Natural killer cell (primary cell): ENCODE measurements around the gene PDE11A. TPM values are rescaled to one million over a fixed set of nuclear protein-coding genes. Genes with fewer than 3 reads are reported as not detected.

ENCODE experiments used
- ATAC-seq, 3 donors: fragments of 150-1000 bp in 2 of 3; fragments of 200-7000 bp in 1 of 3; cut with Tn5 transposase; 1 replicate in 1 of 3; 2 replicates in 2 of 3; pipeline ENCODE4 v1.10.0; 2021; ENCODE audit warnings: mild to moderate bottlenecking in 2 of 3, moderate library complexity in 2 of 3
- DNase-seq, 2 donors: peaks; one replicate each; pipeline versions ENCODE4 v3.0.0 to v3.0.0-alpha.2; 2013 to 2021; ENCODE audit warnings: mixed read lengths in 1 of 2
- H3K27ac ChIP-seq: one replicate; pipeline ENCODE4 v1.5.1; 2013; ENCODE audit warnings: mild to moderate bottlenecking, low read length
- H3K27me3 ChIP-seq: one replicate; pipeline ENCODE4 v1.6.1; 2013; ENCODE audit warnings: low read length; ENCODE audit not compliant: control insufficient read depth, insufficient read depth
- H3K36me3 ChIP-seq: one replicate; pipeline ENCODE4 v1.6.1; 2013; ENCODE audit warnings: low read length; ENCODE audit not compliant: control insufficient read depth, insufficient read depth
- H3K4me1 ChIP-seq: one replicate; pipeline ENCODE4 v1.6.1; 2013; ENCODE audit warnings: low read length; ENCODE audit not compliant: control insufficient read depth, insufficient read depth
- H3K4me3 ChIP-seq: one replicate; pipeline ENCODE4 v1.5.1; 2013; ENCODE audit warnings: low read length
- H3K9me3 ChIP-seq: one replicate; pipeline ENCODE4 v1.6.1; 2013; ENCODE audit warnings: low read length; ENCODE audit not compliant: control insufficient read depth, insufficient read depth
- H3K27ac Mint-ChIP-seq, 2 donors: one replicate each; pipeline ENCODE4 v1.8.0; 2022; ENCODE audit warnings: mild to moderate bottlenecking in 2 of 2, mixed read lengths in 2 of 2, moderate library complexity in 1 of 2
- H3K27me3 Mint-ChIP-seq, 2 donors: one replicate each; pipeline ENCODE4 v1.8.0; 2022; ENCODE audit warnings: low read depth in 2 of 2, mixed read lengths in 2 of 2
- H3K36me3 Mint-ChIP-seq: one replicate; pipeline ENCODE4 v1.8.0; 2022; ENCODE audit warnings: mixed read lengths
- H3K4me1 Mint-ChIP-seq, 2 donors: one replicate each; pipeline ENCODE4 v1.8.0; 2022; ENCODE audit warnings: mixed read lengths in 2 of 2
- H3K4me3 Mint-ChIP-seq: one replicate; pipeline ENCODE4 v1.8.0; 2022; ENCODE audit warnings: mild to moderate bottlenecking, moderate library complexity, mixed read lengths
- H3K9me3 Mint-ChIP-seq, 2 donors: one replicate each; pipeline ENCODE4 v1.8.0; 2022; ENCODE audit warnings: mixed read lengths in 2 of 2
- CTCF ChIP-seq: fragments of 200-600 bp; IDR thresholded peaks from one replicate; pipeline ENCODE4 v1.8.0; 2022; ENCODE audit warnings: antibody characterized with exemption
- WGBS: methylation state at CpG from one replicate; pipeline ENCODE4 v1.1.7; 2013; ENCODE audit warnings: missing lambda C conversion rate; ENCODE audit not compliant: insufficient coverage; 5-methylcytosine and 5-hydroxymethylcytosine counted together
- intact Hi-C: fragments of 100-400 bp; cut with micrococcal nuclease; formaldehyde crosslinking; loops from one replicate; pipeline ENCODE4 v1.14.2; 2022
- total RNA-seq, 4 donors: library from RNA; stranded (reverse); fragments of 120-200 nt in 1 of 4; gene quantifications; one replicate each; pipeline versions ENCODE4 v1.2.3 to v1.2.4, GENCODE V29; 2013 to 2022

Gene PDE11A
- total RNA-seq, 3 donors from 2014 or later (not counting 1 experiment from before 2014, with no cell fraction given), result not detected

GRCh38 chr2:177721818-177722567 lies 350.6 kb downstream of the PDE11A start:
- WGBS, result 86% methylated on average over 11 of the region's 11 CpGs
- ATAC-seq (no peak), DNase-seq (no peak)
- no peak overlapping the region for H3K27ac Mint-ChIP-seq
- no peak for TF ChIP-seq CTCF
- no peaks in the 10 kb centered on the region for H3K36me3 ChIP-seq
- H3K4me1 ChIP-seq, result no peaks in the 10 kb centered on the region
- no peaks in the 10 kb centered on the region for H3K9me3 Mint-ChIP-seq
- H3K4me3 ChIP-seq, result no peak overlapping the region
- no peaks in the 10 kb centered on the region for H3K9me3 ChIP-seq
- H3K36me3 Mint-ChIP-seq, result no peaks in the 10 kb centered on the region
- peaks cover 11 to 23% of the 10 kb centered on the region in 2 donors for H3K27me3 Mint-ChIP-seq
- H3K27me3 ChIP-seq, result peaks cover 4% of the 10 kb centered on the region
- no peak overlapping the region for H3K27ac ChIP-seq
- intact Hi-C loops, result no loop called here
- H3K4me3 Mint-ChIP-seq, result no peak overlapping the region
- no peaks in the 10 kb centered on the region for H3K4me1 Mint-ChIP-seq

GRCh38 chr2:177721087-177721486 lies 351.5 kb downstream of the PDE11A start:
- H3K4me1 Mint-ChIP-seq, result no peaks in the 10 kb centered on the region
- no peak for DNase-seq
- no CpG with 5 or more reads among the region's 2 CpGs for WGBS
- ATAC-seq, result no peak
- no peaks in the 10 kb centered on the region for H3K9me3 ChIP-seq
- intact Hi-C loops, result no loop called here
- H3K27me3 Mint-ChIP-seq, result peaks cover 8 to 17% of the 10 kb centered on the region in 2 donors
- H3K36me3 ChIP-seq, result no peaks in the 10 kb centered on the region
- no peak overlapping the region for H3K4me3 Mint-ChIP-seq
- no peaks in the 10 kb centered on the region for H3K9me3 Mint-ChIP-seq
- H3K4me3 ChIP-seq, result no peak overlapping the region
- no peaks in the 10 kb centered on the region for H3K36me3 Mint-ChIP-seq
- no peak overlapping the region for H3K27ac Mint-ChIP-seq
- H3K27ac ChIP-seq, result no peak overlapping the region
- TF ChIP-seq CTCF, result no peak
- no peaks in the 10 kb centered on the region for H3K4me1 ChIP-seq
- H3K27me3 ChIP-seq, result peaks cover 4% of the 10 kb centered on the region

GRCh38 chr2:177717831-177718618 lies 354.6 kb downstream of the PDE11A start:
- ATAC-seq (no peak), DNase-seq (no peak)
- no peaks in the 10 kb centered on the region for H3K9me3 ChIP-seq
- H3K4me3 ChIP-seq, result no peak overlapping the region
- Mint-ChIP-seq H3K36me3 (no peaks in the 10 kb centered on the region), H3K27ac (no peak overlapping the region), H3K27me3 (no peaks in the 10 kb centered on the region), H3K4me3 (no peak overlapping the region), H3K9me3 (no peaks in the 10 kb centered on the region), H3K4me1 (no peaks in the 10 kb centered on the region)
- no peaks in the 10 kb centered on the region for H3K27me3 ChIP-seq
- WGBS, result 83% methylated on average over 3 of the region's 3 CpGs
- no peaks in the 10 kb centered on the region for H3K36me3 ChIP-seq
- TF ChIP-seq CTCF, result no peak
- intact Hi-C loops, result no loop called here
- H3K27ac ChIP-seq, result no peak overlapping the region
- no peaks in the 10 kb centered on the region for H3K4me1 ChIP-seq
